Endothelial cell of umbilical vein (primary cell): ENCODE data around the gene AMIGO2. TPM values are rescaled to one million over a fixed set of nuclear protein-coding genes. Genes with fewer than 3 reads are reported as not detected.
A peak's percentile ranks its signal among the peaks of the same experiment; 100 is the strongest.

Source experiments
- BruUV-seq: library from RNA; stranded (reverse); fragments of 400-500 nt; replicated peaks from 2 replicates; lab custom pipeline; 2021; lab: Mats Ljungman, UMichigan
- CTCF ChIA-PET: fragments of 300-600, 350-600 bp; sonication (Branson Sonifier 250); formaldehyde crosslinking; loops from one replicate; lab custom pipeline; 2021; ENCODE audit warnings: antibody characterized with exemption, inconsistent platforms; lab: Charles Lee
- POLR2A ChIA-PET: fragments of 300-600, 350-600 bp; sonication (Branson Sonifier 250); formaldehyde crosslinking; loops from one replicate; lab custom pipeline; 2021; ENCODE audit warnings: antibody characterized with exemption, inconsistent platforms; lab: Charles Lee
- DNase-seq: peaks from one replicate; pipeline ENCODE4 v3.0.0-alpha.2; 2011; ENCODE audit warnings: low read depth, low spot score
- FAIRE-seq: peaks from 2 replicates; lab custom pipeline; 2011; peaks lifted over from hg19 to GRCh38; lab: Jason Lieb, UNC
- H2AFZ ChIP-seq: 2 replicates; pipeline ENCODE4 v1.6.0; 2012; ENCODE audit warnings: low read depth, low read length, control low read depth, inconsistent platforms
- H3K27ac ChIP-seq: 2 replicates; pipeline ENCODE4 v1.5.1; 2011; ENCODE audit warnings: low read depth, mild to moderate bottlenecking, control low read depth, low read length, moderate library complexity; ENCODE audit not compliant: insufficient read depth
- H3K27me3 ChIP-seq, 2 experiments: 2 replicates each; pipeline versions ENCODE4 v1.6.0 to v1.6.1; 2011; ENCODE audit warnings: low read length in 2 of 2, mixed read lengths in 1 of 2; ENCODE audit not compliant: control insufficient read depth in 2 of 2, insufficient read depth in 2 of 2
- H3K36me3 ChIP-seq, 2 experiments: 2 replicates in 1 of 2; 3 replicates in 1 of 2; pipeline ENCODE4 v1.5.1; 2011; ENCODE audit warnings: low read length in 2 of 2, mild to moderate bottlenecking in 1 of 2, moderate library complexity in 1 of 2; ENCODE audit not compliant: control insufficient read depth in 2 of 2, insufficient read depth in 2 of 2; ENCODE audit errors: extremely low read depth in 1 of 2
- H3K4me1 ChIP-seq: 3 replicates; pipeline ENCODE4 v1.5.1; 2011; ENCODE audit warnings: mild to moderate bottlenecking, low read length; ENCODE audit not compliant: control insufficient read depth, insufficient read depth; ENCODE audit errors: extremely low read depth
- H3K4me2 ChIP-seq: 2 replicates; pipeline ENCODE4 v1.6.1; 2011; ENCODE audit warnings: low read length, control low read depth, mixed read lengths; ENCODE audit not compliant: insufficient read depth
- H3K4me3 ChIP-seq, 3 experiments: fragments of 200-600 bp in 1 of 3; sonication (generic), shearing (Covaris generic) in 1 of 3; replicated peaks in 1 of 3; 2 replicates each; pipeline ENCODE4 v1.5.1; 2011 to 2016; ENCODE audit warnings: control low read depth in 3 of 3, low read length in 3 of 3, mild to moderate bottlenecking in 2 of 3, inconsistent platforms in 1 of 3, low read depth in 1 of 3, moderate library complexity in 1 of 3; ENCODE audit not compliant: insufficient read depth in 1 of 3
- H3K79me2 ChIP-seq: 2 replicates; pipeline ENCODE4 v1.6.0; 2012; ENCODE audit warnings: low read length, inconsistent platforms; ENCODE audit not compliant: control insufficient read depth, insufficient read depth
- H3K9ac ChIP-seq: replicated peaks from 2 replicates; pipeline ENCODE3; 2011; ENCODE audit warnings: low read length, control low read depth; ENCODE audit not compliant: insufficient read depth; ENCODE audit errors: extremely low read depth
- H3K9me1 ChIP-seq: replicated peaks from 3 replicates; pipeline ENCODE4 v1.6.0; 2011; ENCODE audit warnings: mild to moderate bottlenecking, low read length; ENCODE audit not compliant: control insufficient read depth, insufficient read depth; ENCODE audit errors: extremely low read depth
- H3K9me3 ChIP-seq: replicated peaks from 2 replicates; pipeline ENCODE4 v1.5.1; 2012; ENCODE audit warnings: low read length, inconsistent platforms; ENCODE audit not compliant: control insufficient read depth, insufficient read depth
- H4K20me1 ChIP-seq: replicated peaks from 2 replicates; pipeline ENCODE3; 2011; ENCODE audit warnings: mild to moderate bottlenecking, low read length; ENCODE audit not compliant: control insufficient read depth, insufficient read depth; ENCODE audit errors: extremely low read depth
- EZH2 ChIP-seq: IDR thresholded peaks from 2 replicates; pipeline ENCODE4 v1.6.1; 2012; ENCODE audit warnings: borderline replicate concordance, low read depth, mild to moderate bottlenecking, moderate library complexity, low read length, inconsistent platforms; ENCODE audit not compliant: severe bottlenecking
- FOS ChIP-seq: IDR thresholded peaks from 2 replicates; pipeline ENCODE4 v1.6.1; 2011; ENCODE audit warnings: mild to moderate bottlenecking, low read length, moderate library complexity, borderline replicate concordance; ENCODE audit not compliant: insufficient read depth
- GATA2 ChIP-seq: IDR thresholded peaks from 2 replicates; pipeline ENCODE4 v1.7.0; 2011; ENCODE audit warnings: low read depth, mild to moderate bottlenecking, moderate library complexity, mixed read lengths, low read length; ENCODE audit not compliant: insufficient read length, insufficient read depth
- JUN ChIP-seq: IDR thresholded peaks from 2 replicates; pipeline ENCODE4 v1.6.1; 2011; ENCODE audit warnings: borderline replicate concordance, low read depth; ENCODE audit not compliant: insufficient read length, insufficient read depth
- MAX ChIP-seq: IDR thresholded peaks from 2 replicates; pipeline ENCODE4 v1.6.1; 2011; ENCODE audit not compliant: insufficient read depth, insufficient read length
- MYC ChIP-seq: IDR thresholded peaks from one replicate; pipeline ENCODE4 v1.6.1; 2011; ENCODE audit warnings: mild to moderate bottlenecking, low read depth, low read length
- POLR2AphosphoS5 ChIP-seq: IDR thresholded peaks from 2 replicates; pipeline ENCODE4 v1.6.1; 2012; ENCODE audit warnings: low read depth, mild to moderate bottlenecking, control low read depth, low read length, moderate library complexity; ENCODE audit not compliant: insufficient read depth
- dilution Hi-C: fragments of 300-500 bp; cut with MboI; formaldehyde crosslinking; loops from one replicate; pipeline ENCODE4 v1.15.0; 2019; ENCODE audit warnings: low sequenced_read_pairs; ENCODE audit not compliant: extremely low pct_ligation_motif_present
- intact Hi-C: fragments of 100-400 bp; cut with micrococcal nuclease; formaldehyde crosslinking; loops from one replicate; pipeline ENCODE4 v1.10.0; 2022
- polyA plus RNA-seq, 4 experiments: library from polyadenylated mRNA; depleted of rRNA in 3 of 4; stranded (reverse) in 3 of 4; unstranded in 1 of 4; fragments of >200 nt; gene quantifications; 2 replicates each; pipeline versions ENCODE4 v1.2.1 to v1.2.3, GENCODE V29; 2011 to 2012; ENCODE audit warnings: missing spikeins in 1 of 4
- total RNA-seq: library from RNA; stranded (reverse); gene quantifications from 2 replicates; pipeline ENCODE4 v1.2.3, GENCODE V29; 2021

Gene AMIGO2
- total and polyA plus RNA-seq, 2 donors (not counting 3 experiments of a cell fraction or from before 2014, with no cell fraction given): 5.4 to 7.5 TPM

DNA sequence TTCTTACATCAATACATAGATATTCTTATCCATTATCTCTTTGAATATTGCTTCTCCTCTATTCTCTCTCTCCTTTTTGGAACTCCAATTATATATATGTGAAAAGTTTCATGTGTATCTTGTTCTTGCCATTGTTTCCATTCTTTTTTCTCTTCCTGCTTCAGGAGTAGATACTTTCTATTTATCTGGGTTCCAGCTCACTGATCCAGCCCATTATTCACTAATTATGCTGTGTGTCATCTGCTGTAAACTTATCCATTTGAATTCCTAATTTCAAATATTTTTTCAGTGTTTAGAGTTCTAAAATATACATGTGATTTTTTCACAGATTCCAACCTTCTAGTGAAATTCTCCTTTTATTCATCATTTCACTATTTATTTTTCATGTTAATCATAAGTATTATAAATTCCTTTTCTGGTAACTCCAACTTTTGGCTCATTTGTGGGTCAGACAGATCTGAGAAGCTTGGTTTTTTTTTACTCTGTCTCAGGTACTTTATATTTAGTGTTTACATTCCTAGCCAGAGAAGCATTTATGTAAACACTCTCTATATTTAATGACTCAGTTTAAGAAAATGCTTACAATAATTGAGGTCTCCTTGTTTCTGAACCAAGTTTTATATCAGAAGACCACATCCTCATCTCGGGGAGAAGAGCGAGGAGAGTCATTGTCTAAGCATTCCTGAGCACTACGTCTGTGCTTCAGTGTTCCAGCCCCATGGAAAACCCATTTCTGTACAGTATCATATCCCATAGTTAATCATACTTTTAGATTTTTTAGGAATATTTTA lies 15.9 kb upstream of the AMIGO2 start:
- dilution Hi-C loops (no loop called here), intact Hi-C loops (no loop called here)
- ChIA-PET CTCF (interaction anchor here (0.7 to 3.1 kb wide), 7 partner anchors 9 to 302 kb away, joined by 3 to 11 read pairs (median 4); partner anchors contain the start of genes AMIGO2 and PCED1B), POLR2A (no interaction called here)
- Histone ChIP-seq H3K79me2 (no peaks in the 10 kb centered on the region), H3K27me3 (no peaks in the 10 kb centered on the region), H3K9ac (no peak overlapping the region), H3K4me2 (peak overlapping the region; percentile 49), H2AFZ (peak overlapping the region; percentile 44), H3K4me1 (peaks cover 13% of the 10 kb centered on the region), H3K4me3 (no peak overlapping the region), H4K20me1 (no peaks in the 10 kb centered on the region), H3K36me3 (no peaks in the 10 kb centered on the region), H3K9me1 (no peaks in the 10 kb centered on the region), H3K27ac (peak overlapping the region; percentile 4), H3K9me3 (no peaks in the 10 kb centered on the region)
- TF ChIP-seq FOS (peak; percentile 60), EZH2 (no peak), MYC (no peak), POLR2AphosphoS5 (no peak), JUN (no peak), GATA2 (peak; percentile 56), MAX (no peak)
- FAIRE-seq (peak; percentile 61), DNase-seq (peak; percentile 43)
- no TSS peak for BruUV-seq
